Testis (tissue), 2 donors: ENCODE results near the gene REEP3.

Experiments
- POLR2A ChIP-seq: fragments of 450-650 bp; IDR thresholded peaks from one replicate; pipeline ENCODE4 v1.6.1; 2017; ENCODE audit warnings: antibody characterized with exemption, mild to moderate bottlenecking, moderate library complexity
- TF ChIP-seq, protein P1 (sequence below), 3 experiments: fragments of 450-650 bp in 2 of 3; fragments of 200-600 bp in 1 of 3; sonication (generic) in 1 of 3; IDR thresholded peaks; one replicate each; pipeline ENCODE4 v1.5.1; 2016 to 2019; ENCODE audit warnings: antibody characterized with exemption in 3 of 3, mild to moderate bottlenecking in 2 of 3, moderate library complexity in 1 of 3

DNA sequence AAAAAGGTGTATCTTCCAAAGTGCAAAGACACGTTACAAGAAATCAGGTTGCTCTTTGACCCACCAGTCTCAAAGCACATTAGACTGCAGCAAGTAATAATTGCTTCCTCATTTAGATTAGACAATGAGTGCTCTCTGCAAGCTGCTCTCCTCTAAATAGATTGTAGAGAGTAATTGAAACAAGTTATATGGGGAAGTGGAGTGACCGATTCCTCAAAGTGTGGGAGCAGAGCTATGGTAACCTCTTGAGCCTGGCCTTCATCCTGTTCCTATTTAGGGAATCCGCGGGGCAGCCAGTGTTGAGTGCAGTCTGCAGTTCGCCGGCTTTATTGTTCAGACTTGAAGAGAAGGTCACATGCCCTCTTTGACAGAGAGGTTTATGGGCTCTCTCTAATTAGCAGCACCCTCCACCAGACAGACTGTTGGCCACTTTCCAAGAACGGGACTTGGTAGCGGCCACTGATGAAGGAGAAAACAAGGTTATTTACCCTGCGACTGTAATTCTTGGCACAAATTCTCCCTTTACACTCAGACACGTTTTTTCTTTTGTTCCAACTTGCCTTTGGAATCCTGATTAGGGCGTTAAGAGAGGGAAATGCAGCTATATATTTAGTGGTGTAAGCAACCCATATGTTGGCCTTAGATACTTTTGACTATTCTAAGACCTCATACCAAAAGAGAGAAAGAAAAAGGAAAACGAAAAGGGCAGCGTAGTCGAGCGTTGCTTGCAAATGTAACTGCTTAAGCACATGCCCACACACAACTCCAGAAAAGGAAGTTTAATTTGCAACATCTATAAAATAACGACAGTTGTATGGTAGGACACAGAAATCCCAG is 107.5 kb downstream of the REEP3 start:
- TF ChIP-seq, protein P1, sequence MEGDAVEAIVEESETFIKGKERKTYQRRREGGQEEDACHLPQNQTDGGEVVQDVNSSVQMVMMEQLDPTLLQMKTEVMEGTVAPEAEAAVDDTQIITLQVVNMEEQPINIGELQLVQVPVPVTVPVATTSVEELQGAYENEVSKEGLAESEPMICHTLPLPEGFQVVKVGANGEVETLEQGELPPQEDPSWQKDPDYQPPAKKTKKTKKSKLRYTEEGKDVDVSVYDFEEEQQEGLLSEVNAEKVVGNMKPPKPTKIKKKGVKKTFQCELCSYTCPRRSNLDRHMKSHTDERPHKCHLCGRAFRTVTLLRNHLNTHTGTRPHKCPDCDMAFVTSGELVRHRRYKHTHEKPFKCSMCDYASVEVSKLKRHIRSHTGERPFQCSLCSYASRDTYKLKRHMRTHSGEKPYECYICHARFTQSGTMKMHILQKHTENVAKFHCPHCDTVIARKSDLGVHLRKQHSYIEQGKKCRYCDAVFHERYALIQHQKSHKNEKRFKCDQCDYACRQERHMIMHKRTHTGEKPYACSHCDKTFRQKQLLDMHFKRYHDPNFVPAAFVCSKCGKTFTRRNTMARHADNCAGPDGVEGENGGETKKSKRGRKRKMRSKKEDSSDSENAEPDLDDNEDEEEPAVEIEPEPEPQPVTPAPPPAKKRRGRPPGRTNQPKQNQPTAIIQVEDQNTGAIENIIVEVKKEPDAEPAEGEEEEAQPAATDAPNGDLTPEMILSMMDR (IDR thresholded peaks at IDR 0.05), result no peak
- no peak for TF ChIP-seq POLR2A
